NCI-H226 (cell line): Measurements from ENCODE around the gene CYB5A.
"Not testable (repeated sequence)": the region's sequence is repeated elsewhere in the genome, so short reads cannot be mapped to it uniquely, and the experiment has no call there.

Source experiments
- DNase-seq: peaks from one replicate; pipeline ENCODE4 v3.0.0-alpha.2; 2015

Gene CYB5A, protein sequence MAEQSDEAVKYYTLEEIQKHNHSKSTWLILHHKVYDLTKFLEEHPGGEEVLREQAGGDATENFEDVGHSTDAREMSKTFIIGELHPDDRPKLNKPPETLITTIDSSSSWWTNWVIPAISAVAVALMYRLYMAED

DNA sequence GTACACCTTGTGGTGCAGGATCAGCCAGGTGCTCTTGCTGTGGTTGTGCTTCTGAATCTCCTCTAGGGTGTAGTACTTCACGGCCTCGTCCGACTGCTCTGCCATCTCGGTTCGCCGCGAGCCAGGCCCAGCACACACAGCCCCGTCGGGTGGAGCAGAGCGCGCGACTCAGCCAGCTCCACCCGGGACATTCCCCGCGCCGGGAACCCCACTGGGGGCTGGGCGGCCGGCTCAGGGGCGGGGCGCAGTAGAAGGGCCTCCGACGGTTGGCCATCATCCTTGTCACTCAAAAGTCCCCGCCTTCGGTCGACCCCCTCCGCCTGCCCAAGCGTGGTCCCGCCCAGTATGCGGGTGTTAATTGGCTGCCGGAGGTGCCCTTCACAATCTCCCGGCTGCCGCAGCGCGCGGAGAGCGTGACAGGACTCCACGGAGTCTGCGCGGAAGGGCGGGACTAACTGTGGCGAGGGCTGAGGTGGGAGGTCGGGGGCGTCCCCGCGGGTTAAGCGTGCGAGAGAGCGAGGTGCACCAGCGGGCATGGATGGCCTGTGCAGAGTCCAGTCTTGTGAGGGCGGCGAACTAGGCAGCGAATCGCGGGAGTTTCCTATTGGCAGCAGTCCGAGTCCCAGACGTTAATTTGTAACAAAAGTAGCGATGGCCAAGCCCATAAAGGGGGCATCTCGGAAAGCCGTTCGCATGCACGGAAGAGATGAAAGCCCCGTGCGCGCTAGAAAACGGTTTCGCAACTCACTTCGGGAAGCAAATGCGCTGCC is at the start of gene CYB5A:
Gene CYB5A, minus strand, starts transcription at position 193 of the 770 bp plus-strand sequence. Its CDS starts 88 bp downstream, at position 105.
- peak; percentile 74 for DNase-seq

DNA sequence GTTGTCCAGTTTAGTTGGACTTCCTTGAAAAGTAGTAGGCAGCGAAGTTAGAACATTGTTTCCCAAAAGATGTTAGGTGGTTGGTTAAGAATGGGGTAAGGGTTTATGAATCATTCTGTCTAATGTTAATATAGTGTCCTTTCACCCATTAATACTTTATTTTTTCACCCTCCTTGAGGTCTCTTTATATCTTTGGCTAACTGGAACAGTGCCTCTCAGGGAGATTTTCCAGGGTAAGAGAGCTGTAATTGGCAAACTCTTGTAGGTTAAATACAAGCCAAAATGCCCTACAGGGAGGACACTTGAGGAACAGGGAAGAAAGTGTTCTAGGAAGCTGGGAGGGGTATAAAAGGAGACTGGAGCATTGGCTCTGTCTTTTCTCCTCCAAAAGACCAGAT is 46.1 kb upstream of the CYB5A start:
- DNase-seq = no peak

DNA sequence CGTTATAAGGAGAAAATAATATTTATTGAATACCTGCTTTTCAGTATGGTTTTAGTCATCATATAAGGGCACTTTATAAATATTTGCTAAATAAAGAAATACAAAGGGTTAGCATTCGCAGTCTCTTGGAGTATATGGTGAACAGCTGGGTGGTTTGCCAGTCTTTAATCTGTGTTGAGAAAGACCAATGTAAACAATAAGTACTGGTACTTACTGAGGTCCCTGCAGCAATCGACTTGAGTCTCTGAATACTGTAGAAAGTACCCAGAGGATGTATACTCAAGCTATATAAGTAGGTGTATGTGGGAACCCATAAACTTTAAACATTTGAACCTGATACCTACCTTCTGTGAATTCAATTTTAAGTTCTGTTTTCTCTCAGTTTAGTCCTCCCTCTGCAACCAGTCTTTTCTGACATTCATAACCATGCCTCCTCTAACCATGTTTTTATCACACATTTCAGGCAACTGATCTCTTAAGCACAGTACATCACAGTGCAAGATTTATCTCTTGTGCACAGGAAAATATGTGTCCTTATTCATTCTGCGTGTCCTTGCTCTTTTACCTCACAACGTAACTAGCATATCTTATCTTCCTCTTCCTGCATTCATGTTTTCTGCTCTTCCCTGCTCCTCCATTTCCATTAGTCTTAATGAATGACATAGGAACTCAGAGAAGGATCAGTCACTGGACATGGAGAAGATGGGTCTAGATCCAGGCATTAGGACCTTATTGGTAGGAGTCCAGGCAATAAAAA is 45.6 kb upstream of the CYB5A start:
- no peak for DNase-seq

DNA sequence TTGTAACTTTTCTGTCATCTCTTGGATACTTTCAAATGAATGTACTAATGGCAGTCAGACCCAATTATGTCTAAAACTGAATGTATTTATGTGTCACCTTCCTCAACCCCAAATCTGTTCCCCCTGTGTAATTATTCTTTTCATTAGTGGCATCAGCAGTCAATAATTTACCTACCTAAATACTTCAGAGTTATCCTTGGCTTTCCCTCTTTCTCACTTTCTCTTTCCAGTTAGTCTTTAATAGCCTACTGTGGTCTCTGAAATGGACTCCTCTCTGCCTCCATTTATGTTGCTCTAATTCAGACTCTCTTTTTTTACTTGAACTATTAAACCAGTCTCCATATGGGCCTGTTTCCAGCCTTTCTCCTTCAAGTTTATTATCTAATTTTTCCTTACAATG is 44.9 kb upstream of the CYB5A start:
- no peak for DNase-seq

DNA sequence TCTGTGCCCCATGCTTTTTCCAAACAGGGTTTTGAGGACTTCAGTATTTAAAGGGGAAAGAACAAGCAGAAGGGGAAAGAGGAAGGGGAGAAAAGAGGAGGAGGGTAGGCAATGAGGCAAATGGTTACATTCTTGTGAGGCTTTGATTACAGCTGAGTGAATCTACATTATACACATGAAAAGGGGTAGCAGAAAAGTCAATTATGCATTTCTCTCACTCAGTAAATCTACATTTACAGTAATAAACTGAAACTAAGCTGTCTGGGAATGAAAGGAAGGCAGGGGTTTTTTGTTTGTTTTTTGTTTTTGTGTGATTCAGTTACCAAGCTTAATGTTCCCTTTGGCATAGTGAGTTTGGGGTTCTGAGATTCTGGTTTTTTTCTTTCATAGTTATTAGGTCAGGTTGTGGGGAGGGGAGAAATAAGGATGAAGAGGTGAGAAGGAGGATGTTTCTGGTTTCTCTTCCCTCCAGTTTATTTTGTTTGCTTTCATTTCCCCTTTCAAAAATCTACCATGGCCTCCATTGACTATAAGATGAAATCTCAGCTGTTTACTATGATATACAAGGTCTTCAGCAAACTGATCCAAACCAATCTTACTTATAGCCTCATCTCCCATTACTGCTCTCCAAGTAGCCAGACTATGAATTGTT is 42.6 kb upstream of the CYB5A start:
- DNase-seq = no peak

DNA sequence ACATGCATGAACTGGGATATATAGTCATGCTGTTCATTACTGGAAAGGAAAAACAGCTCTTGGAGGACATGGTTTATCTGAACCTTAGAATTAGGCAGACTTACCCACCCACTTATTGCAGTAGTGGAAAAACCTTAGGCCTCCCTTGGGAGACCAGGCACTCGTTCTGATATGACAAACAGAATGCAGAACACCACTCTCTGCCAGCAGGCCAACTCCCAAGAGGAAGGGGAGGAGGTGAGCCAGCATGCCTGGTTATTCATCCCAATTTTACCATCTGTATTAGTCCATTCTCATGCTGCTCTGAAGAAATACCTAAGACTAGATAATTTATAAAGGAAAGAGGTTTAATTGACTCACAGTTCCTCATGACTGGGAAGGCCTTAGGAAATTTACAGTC is 41.3 kb upstream of the CYB5A start:
- DNase-seq = no peak

DNA sequence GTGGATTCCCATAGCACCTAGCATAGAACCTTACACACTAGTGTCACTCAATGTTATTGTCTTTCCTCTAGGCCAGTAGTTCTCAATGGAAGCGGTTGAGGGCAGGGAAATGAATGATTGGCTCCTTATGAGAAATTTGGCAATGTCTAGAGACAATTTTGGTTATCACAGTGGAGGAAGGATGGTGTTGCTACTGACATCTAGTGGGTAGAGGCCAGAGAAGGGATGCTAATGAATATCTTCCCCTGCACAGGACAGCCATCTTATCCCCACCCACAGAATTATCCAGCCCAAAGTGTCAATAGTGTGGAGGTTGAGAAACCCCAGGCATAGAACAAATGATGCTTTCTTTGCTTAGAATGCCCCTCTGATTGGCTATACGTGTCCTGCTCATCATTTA is 39.6 kb upstream of the CYB5A start:
- DNase-seq = no peak

DNA sequence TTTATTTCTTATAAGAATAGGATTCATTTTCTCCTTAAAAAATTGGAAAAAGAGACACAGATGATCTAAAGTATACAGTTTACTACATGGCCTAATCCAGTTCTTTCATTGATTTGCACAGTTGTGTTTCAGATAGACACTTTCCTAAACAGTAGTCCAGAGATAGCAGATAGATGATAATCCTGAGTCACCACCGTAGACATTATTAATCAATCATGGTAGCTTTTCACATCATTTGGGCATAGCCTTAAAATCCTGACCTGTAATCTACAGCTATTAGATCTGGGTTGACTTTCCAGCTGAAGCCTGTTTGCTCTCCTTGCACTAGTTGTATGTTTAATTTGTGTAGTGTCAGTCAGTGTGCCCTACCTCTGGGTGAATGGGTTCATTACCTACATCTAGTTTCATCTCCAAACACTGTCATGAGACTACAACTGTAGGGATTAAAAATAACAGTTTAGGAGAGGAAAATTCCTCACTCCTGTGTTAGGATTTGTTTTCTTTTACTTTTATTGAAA is 38.0 kb upstream of the CYB5A start:
- DNase-seq = no peak

DNA sequence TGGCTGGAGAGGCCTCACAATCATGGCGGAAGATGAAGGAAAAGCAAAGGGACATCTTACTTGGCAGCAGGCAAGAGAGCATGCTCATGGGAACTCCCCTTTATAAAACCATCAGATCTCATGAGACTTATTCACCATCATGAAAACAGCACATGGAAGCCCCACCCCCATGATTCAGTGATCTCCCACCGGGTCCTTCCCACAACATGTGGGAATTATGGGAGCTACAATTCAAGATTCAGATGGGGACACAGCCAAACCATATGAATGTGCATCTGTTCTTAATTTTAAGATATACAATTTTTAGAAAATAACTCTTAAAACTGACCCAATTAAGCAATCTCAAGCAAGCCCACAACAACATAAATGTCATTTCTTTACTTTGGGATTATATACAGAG is 36.4 kb upstream of the CYB5A start:
- DNase-seq = no peak

DNA sequence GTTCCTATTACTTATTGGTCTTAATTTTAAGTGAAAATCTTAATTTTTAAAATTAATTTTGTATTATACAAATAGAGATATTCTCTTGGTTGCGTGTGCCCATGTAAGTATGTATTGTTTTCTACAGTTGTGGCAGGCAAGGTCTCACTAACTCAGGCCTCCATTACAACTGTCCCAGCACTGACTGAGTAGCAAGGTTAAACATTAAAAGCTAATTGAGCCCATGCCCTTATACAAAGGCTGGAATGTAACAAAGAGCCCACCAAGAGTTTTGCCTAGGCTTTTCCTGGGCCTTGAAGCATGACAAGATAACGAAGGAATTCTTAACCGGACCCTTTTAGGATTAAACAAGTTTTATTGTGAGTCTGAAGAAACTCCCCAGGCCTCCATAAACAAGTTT is 35.0 kb upstream of the CYB5A start:
- DNase-seq = not testable (repeated sequence)

DNA sequence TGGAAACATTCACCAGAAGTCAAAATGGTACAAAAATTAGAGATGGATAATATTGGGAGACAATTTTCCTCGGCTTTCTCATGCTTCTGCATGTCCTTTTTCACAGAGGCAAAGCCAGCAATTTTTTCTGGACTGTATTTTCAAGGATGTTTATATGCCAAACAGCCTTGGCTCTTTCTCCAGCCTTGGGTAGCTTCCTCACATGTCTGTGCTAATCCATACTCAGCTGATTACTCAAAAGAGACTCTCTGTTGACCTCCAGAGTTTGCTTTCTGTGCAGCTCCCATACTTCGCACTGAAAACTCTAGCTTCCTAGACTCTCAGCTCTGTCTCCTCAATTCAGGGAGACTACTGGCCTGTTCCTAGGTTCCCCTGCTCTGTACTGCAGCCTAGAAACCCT is 34.5 kb upstream of the CYB5A start:
- no peak for DNase-seq

DNA sequence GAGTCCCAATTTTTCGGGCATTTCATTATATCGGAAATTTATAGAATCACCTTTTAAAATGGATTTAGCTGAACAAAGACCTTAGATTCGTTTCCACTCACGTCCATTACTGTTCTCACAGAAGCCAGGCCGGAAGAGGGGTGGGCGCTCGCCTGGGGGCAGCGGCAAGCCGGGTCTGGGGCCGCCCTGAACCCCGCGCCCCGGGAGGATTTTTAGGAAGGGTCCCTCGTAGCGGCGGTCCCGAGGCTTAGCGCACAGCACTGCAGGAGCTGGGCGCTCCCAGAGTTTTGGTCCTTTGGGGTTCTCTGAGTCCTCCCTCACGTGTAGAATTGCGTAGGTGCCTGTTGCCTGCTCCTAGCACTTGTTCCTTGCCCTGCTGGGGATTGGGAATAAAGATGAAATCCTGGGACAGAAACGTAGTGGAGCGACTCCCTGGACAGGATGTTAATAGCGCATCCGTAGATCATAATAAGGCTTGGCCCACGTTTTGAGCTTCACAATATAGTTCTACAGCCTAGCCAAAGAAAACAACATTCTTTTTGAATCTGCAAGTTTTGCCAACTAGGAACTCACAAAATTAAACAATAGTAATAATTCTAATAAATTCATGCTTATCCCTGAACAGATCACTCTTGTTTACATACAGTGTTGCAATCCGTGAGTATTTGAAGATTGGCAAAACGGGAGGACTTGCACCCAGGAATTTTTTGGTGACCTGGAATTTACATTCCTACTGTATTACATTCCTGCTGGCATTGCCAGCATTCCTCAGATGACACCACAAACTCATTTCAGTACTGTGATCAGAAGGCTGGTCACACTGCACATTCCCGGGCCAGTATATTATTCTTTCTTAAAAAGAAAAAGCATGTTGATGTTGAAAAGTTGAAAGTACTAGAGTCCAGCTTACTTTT is 24.8 kb upstream of the CYB5A start:
- DNase-seq = peak; percentile 57

DNA sequence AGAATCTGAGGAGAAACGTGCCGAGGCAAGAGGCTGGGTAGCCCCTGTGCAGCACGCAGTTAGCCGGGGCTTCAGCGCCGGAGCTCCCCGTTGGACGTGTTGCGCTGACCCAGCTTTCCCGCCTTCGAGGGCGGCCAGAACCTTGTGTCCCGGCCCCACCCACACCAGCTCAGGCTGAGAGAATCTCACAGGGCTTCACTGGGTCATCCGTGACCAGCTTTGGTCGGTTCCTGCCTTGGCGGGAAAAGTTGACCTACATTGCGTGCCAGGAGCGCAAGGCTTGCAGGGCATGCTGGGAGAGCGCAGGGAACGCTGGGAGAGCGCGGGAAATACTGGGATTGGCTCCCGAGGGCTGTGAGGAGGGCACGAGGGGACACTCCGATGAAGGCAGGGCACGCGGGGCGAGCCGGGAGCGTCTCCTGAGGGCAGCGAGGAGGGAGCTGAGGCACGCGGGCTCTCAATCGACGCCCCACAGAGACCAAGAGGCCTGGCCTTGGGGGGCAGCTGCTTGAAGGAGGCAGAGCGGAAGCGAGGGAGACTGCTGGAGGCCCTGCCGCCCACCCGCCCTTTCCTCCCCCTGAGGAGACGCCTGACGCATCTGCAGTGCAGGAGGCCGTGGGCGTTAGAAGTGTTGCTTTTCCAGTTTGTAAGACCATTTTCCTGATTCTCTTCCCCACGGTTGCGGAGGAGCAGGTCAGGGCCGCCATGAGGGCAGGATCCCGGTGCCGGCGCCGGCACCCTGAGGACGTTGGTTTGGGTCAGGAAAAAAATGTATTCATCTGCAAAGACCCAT is 23.9 kb upstream of the CYB5A start, which contains the start of gene C18orf63:
Gene C18orf63, plus strand, starts transcription at position 376 of the 793 bp plus-strand sequence. CDS start 2,027 bp downstream, outside the sequence.
- DNase-seq = no peak

DNA sequence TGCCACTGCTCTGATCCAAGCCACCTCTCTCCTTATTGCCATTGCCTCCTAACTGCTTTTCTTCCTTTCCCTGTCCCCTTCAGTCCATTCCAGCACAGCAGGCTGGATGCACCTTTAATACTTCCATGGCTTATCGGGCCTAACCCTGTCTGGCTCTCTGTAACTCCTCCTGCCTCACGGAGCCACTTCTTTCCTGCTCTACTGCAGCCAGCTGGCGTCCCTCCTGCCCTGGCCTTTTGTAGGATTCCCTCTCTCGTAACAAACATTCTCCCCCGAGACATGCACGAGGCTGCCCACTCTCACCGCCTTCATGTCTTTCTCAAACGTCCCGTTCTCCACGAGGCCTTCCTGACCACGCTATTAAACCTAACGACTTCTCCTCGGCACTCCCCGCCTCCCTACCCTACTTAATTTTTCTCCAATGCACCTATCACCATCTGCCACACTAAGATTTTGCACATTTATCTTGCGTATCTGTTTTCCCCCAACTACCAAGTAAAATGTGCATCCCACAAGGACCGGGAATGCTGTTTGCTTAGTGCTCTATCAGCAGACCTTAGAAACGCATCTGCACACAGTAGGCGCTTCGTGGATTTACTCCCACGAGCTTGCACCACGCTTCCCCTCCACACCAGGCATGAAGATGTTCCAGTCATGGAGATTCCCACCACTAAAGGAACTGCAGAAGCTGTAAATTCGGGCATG is 23.1 kb upstream of the CYB5A start:
- DNase-seq = no peak

DNA sequence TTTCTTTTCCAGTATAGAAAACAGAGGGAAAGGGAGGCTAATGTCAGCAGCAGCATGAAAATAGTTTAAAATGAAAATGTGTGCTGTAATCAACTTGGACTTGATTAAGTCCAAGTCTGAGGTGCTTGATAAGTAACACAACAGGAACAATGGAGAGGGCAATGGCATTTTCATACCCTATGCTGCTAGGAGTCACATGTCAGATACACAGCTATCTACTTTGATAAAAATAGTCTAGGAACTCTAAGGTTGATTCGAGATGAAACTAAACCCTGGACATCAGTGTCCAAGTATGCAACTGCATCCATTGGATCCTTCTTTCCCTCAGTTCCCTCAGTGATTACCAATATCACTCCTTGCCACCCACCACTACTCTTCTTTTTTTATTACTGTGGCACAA is 19.2 kb upstream of the CYB5A start:
- DNase-seq = no peak

DNA sequence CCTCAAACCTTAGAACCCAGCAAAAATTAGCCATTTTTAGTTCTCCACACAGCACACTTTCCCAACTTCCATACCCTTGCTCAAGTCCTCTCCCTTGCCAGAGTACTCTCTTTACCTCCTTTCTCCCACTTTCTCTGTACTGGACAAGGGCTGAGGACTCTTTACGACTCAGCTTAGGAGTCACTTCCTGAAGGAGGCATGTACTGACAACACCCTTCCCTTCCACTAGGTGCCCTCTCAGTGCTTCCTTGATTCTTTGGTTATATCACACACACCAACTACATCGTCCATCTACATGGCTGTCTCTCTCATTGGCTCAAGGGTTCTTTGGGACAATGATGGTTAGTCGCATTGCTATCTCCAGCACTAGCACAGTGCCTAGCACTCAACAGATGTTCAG is 18.6 kb upstream of the CYB5A start:
- DNase-seq = peak; percentile 15

DNA sequence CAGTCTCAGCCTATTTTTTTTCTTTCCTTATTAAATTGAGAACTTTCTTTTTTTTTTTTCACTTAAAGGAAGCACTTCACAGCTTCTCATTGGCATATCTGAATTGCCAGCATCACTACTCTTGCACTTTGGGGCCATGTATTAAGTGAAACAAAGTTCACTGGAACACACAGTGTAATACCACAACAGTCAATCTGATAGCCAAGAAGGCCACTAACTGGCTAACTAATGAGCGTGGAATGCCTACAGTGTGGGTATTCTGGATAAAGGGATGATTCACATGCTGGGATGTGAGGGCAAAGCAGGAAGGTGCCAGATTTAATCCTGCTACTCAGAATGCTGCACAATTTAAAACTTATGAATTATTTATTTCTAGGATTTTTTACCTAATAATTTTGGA is 12.2 kb upstream of the CYB5A start:
- peak; percentile 70 for DNase-seq

DNA sequence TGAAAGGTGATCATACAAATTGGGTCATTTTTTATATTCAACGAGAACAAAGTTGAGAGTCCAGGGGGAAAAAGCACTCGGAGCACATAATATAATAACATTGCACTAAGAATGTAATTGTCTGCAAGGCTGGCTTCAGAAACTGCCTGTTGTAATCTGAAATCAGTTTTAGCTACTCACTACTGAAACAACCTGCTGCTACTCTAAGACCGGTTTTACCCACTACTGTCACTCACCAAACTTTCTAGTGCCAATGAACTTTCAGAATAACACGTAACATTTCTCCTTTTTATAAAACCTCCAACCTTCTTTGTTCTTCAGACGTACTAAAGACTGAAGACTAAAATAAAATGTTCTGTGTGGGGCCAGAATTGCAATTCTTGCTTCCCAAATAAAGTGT is 11.5 kb upstream of the CYB5A start:
- no peak for DNase-seq

DNA sequence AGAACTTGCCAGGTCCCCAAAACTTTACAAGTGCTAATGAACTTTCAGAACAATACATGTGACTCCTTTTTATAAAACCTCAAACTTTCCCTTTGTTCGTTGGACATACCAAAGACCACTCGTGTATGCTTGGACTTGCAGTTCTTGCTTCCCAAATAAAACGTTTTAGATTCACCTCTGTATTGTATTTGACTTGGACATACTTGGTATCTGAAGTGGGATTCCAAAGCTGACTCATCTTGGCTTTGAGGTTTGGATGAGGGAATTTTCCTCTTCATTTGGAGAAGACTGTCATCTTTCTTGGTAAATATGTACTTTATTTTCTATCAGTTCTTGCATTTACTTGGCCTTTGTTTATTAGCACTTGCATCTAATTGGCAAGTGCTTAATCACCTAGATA is 8.0 kb upstream of the CYB5A start:
- DNase-seq = peak; percentile 26

DNA sequence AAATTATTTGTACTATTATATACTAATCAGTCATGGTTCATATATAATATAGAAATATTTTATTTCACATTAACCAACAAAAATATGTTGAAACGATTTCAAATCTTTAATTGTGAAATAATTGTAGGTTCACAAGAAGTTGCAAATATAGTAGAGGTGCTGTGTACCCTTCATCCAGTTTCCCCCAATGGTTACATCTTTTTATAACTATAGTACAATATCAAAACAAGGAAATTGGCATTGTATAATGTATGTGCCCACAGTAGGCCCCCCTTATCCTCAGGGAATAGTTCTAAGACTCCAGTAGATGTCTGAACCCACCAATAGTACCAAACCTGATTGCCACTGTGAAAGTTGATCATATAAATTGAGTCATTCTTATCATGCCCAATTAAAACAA is 7.4 kb upstream of the CYB5A start:
- no peak for DNase-seq

DNA sequence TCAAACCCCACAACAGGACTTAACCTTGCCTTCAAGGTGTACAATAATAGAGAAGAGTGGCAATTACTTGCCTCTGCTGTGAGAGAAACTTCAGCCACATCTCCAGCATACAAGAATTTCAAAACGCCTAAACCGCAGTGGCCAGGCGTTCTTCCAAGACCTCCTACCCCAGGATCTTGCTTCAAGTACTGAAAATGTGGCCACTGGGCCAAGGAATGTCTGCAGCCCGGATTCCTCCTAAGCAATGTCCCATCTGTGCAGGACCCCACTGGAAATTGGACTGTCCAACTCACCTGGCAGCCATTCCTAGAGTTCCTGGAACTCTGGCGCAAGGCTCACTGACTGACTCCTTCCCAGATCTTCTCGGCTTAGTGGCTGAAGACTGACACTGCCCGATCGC is 2.8 kb upstream of the CYB5A start:
- DNase-seq = no peak
